HG03097 (cell line): ENCODE data around the gene DYNC1I1.

Source experiments
- ATAC-seq: cut with Tn5 transposase; IDR thresholded peaks from one replicate; pipeline ENCODE4 v1.9.1; 2021; ENCODE audit not compliant: unreplicated experiment, low FRiP score

Gene DYNC1I1

GRCh38 chr7:95788258-95788657 is 15.9 kb downstream of the DYNC1I1 start:
- no peak for ATAC-seq

GRCh38 chr7:95788884-95789283 is 16.5 kb downstream of the DYNC1I1 start:
- no peak for ATAC-seq

GRCh38 chr7:95793658-95794057 is 21.3 kb downstream of the DYNC1I1 start:
- no peak for ATAC-seq

GRCh38 chr7:95794917-95795515 is 22.7 kb downstream of the DYNC1I1 start:
- no peak for ATAC-seq

GRCh38 chr7:95796617-95797016 is 24.3 kb downstream of the DYNC1I1 start:
- ATAC-seq = no peak

- no peak for ATAC-seq
Observed at GRCh38 chr7:95798401-95798930, 26.1 kb downstream of the DYNC1I1 start.

GRCh38 chr7:95800787-95801186 is 28.4 kb downstream of the DYNC1I1 start:
- no peak for ATAC-seq

- no peak for ATAC-seq
Observed at GRCh38 chr7:95802270-95802669, 29.9 kb downstream of the DYNC1I1 start.

GRCh38 chr7:95804052-95804451 is 31.7 kb downstream of the DYNC1I1 start:
- ATAC-seq = no peak

- no peak for ATAC-seq
Observed at GRCh38 chr7:95805909-95806308, 33.6 kb downstream of the DYNC1I1 start.

- no peak for ATAC-seq
Observed at GRCh38 chr7:95808396-95808795, 36.0 kb downstream of the DYNC1I1 start.

GRCh38 chr7:95811846-95812445 is 39.6 kb downstream of the DYNC1I1 start:
- ATAC-seq = no peak

- no peak for ATAC-seq
Observed at GRCh38 chr7:95814721-95815120, 42.4 kb downstream of the DYNC1I1 start.

- ATAC-seq = no peak
Observed at GRCh38 chr7:95817866-95818640, 45.7 kb downstream of the DYNC1I1 start.

- no peak for ATAC-seq
Observed at GRCh38 chr7:95820778-95821177, 48.4 kb downstream of the DYNC1I1 start.

- no peak for ATAC-seq
Observed at GRCh38 chr7:95822717-95823116, 50.4 kb downstream of the DYNC1I1 start.

- no peak for ATAC-seq
Observed at GRCh38 chr7:95824616-95825015, 52.3 kb downstream of the DYNC1I1 start.

- no peak for ATAC-seq
Observed at GRCh38 chr7:95828824-95829790, 56.8 kb downstream of the DYNC1I1 start.

- no peak for ATAC-seq
Observed at GRCh38 chr7:95840953-95841950, 68.9 kb downstream of the DYNC1I1 start.
